GM12874 (cell line): ENCODE measurements around the gene OOSP2.

ENCODE experiments used
- CTCF ChIP-seq: IDR thresholded peaks from 2 replicates; pipeline ENCODE4 v1.5.1; 2011; ENCODE audit warnings: low read depth, mild to moderate bottlenecking, control low read depth, low read length, moderate library complexity; ENCODE audit not compliant: insufficient read depth

OOSP2 gene

GRCh38 chr11:60040109-60040508, at the start of gene OOSP2:
TSS of gene OOSP2 (plus strand) at chr11:60040409. CDS start at chr11:60040460, 51 bp downstream.
- no peak for TF ChIP-seq CTCF

GRCh38 chr11:59990421-59990820, 49.8 kb upstream of the OOSP2 start:
- no peak for TF ChIP-seq CTCF

- TF ChIP-seq CTCF: no peak
Measured at GRCh38 chr11:59992425-59992824, 47.8 kb upstream of the OOSP2 start.

GRCh38 chr11:59997800-59998199, 42.4 kb upstream of the OOSP2 start:
- no peak for TF ChIP-seq CTCF

GRCh38 chr11:59999691-60000090, 40.5 kb upstream of the OOSP2 start:
- TF ChIP-seq CTCF: no peak

- TF ChIP-seq CTCF: no peak
Measured at GRCh38 chr11:60003729-60004128, 36.5 kb upstream of the OOSP2 start.

- no peak for TF ChIP-seq CTCF
Measured at GRCh38 chr11:60005360-60005759, 34.8 kb upstream of the OOSP2 start.

GRCh38 chr11:60016881-60017280, 23.3 kb upstream of the OOSP2 start, which contains the start of gene OOSP4B:
TSS of gene OOSP4B (plus strand) at chr11:60017181.
- TF ChIP-seq CTCF: no peak
